HG03558 (cell line): Measurements from ENCODE around the gene NCAM1.

Experiments used
- ATAC-seq: cut with Tn5 transposase; IDR thresholded peaks from one replicate; pipeline ENCODE4 v1.9.1; 2021; ENCODE audit warnings: moderate number of reproducible peaks; ENCODE audit not compliant: unreplicated experiment; ENCODE audit errors: extremely low read depth

NCAM1 gene

GRCh38 chr11:113082341-113082955 lies 121.2 kb downstream of the NCAM1 start:
- no peak for ATAC-seq

GRCh38 chr11:113083571-113083970 lies 122.4 kb downstream of the NCAM1 start:
- ATAC-seq: no peak

GRCh38 chr11:113084297-113084696 lies 123.1 kb downstream of the NCAM1 start:
- ATAC-seq: no peak

GRCh38 chr11:113085446-113085845 lies 124.2 kb downstream of the NCAM1 start:
- ATAC-seq: no peak

GRCh38 chr11:113087706-113088105 lies 126.5 kb downstream of the NCAM1 start:
- no peak for ATAC-seq

- no peak for ATAC-seq
These were observed 129.7 kb downstream of the NCAM1 start for GRCh38 chr11:113090716-113091480.

GRCh38 chr11:113091481-113091780 lies 130.2 kb downstream of the NCAM1 start:
- no peak for ATAC-seq

GRCh38 chr11:113096648-113097047 lies 135.4 kb downstream of the NCAM1 start:
- no peak for ATAC-seq

GRCh38 chr11:113103932-113104690 lies 142.9 kb downstream of the NCAM1 start:
- no peak for ATAC-seq

- ATAC-seq: no peak
These were observed 143.6 kb downstream of the NCAM1 start for GRCh38 chr11:113104691-113105251.

- no peak for ATAC-seq
These were observed 144.4 kb downstream of the NCAM1 start for GRCh38 chr11:113105592-113105991.

- no peak for ATAC-seq
These were observed 145.3 kb downstream of the NCAM1 start for GRCh38 chr11:113106507-113106906.

GRCh38 chr11:113110046-113110445 lies 148.8 kb downstream of the NCAM1 start:
- ATAC-seq: no peak

- ATAC-seq: no peak
These were observed 149.9 kb downstream of the NCAM1 start for GRCh38 chr11:113111156-113111555.

GRCh38 chr11:113112307-113112706 lies 151.1 kb downstream of the NCAM1 start:
- ATAC-seq: no peak

GRCh38 chr11:113113801-113114704 lies 152.8 kb downstream of the NCAM1 start:
- no peak for ATAC-seq

GRCh38 chr11:113114705-113115027 lies 153.4 kb downstream of the NCAM1 start:
- ATAC-seq: no peak

- ATAC-seq: no peak
These were observed 156.9 kb downstream of the NCAM1 start for GRCh38 chr11:113118104-113118503.

- no peak for ATAC-seq
These were observed 157.9 kb downstream of the NCAM1 start for GRCh38 chr11:113119074-113119473.
